PFSK-1 (cell line): ENCODE results near the gene CARD9.
A peak's percentile ranks its signal among the peaks of the same experiment; 100 is the strongest.

Experiments used
- FOXP2 ChIP-seq: optimal IDR thresholded peaks from 2 replicates; pipeline ENCODE3; 2011; ENCODE audit warnings: borderline replicate concordance, control low read depth, inconsistent platforms; ENCODE audit not compliant: insufficient read depth; ENCODE audit errors: extremely low read length, extremely low read depth
- POLR2AphosphoS5 ChIP-seq: IDR thresholded peaks from 2 replicates; pipeline ENCODE4 v1.6.1; 2012; ENCODE audit warnings: low read depth, mild to moderate bottlenecking, control low read depth, low read length, moderate library complexity
- SIN3A ChIP-seq: IDR thresholded peaks from 2 replicates; pipeline ENCODE4 v1.6.1; 2012; ENCODE audit warnings: mild to moderate bottlenecking, low read length, moderate library complexity, borderline replicate concordance; ENCODE audit not compliant: insufficient read depth
- TAF1 ChIP-seq: IDR thresholded peaks from 2 replicates; pipeline ENCODE4 v1.6.1; 2012; ENCODE audit warnings: low read length, control low read depth, borderline replicate concordance; ENCODE audit not compliant: insufficient read depth
- TF ChIP-seq, protein P1 (sequence below), 2 experiments: IDR thresholded peaks; 2 replicates each; pipeline versions ENCODE4 v1.6.1 to v1.8.0; 2011 to 2012; ENCODE audit warnings: low read depth in 2 of 2, low read length in 2 of 2, control low read depth in 1 of 2, inconsistent platforms in 1 of 2, mild to moderate bottlenecking in 1 of 2, moderate library complexity in 1 of 2; ENCODE audit not compliant: insufficient read depth in 1 of 2

CARD9 gene

GRCh38 chr9:136401173-136401922 lies 27.9 kb upstream of the CARD9 start:
- TF ChIP-seq POLR2AphosphoS5 = peak; percentile 9; the same call in 1 of the 2 replicates
- TF ChIP-seq FOXP2 = no peak

DNA sequence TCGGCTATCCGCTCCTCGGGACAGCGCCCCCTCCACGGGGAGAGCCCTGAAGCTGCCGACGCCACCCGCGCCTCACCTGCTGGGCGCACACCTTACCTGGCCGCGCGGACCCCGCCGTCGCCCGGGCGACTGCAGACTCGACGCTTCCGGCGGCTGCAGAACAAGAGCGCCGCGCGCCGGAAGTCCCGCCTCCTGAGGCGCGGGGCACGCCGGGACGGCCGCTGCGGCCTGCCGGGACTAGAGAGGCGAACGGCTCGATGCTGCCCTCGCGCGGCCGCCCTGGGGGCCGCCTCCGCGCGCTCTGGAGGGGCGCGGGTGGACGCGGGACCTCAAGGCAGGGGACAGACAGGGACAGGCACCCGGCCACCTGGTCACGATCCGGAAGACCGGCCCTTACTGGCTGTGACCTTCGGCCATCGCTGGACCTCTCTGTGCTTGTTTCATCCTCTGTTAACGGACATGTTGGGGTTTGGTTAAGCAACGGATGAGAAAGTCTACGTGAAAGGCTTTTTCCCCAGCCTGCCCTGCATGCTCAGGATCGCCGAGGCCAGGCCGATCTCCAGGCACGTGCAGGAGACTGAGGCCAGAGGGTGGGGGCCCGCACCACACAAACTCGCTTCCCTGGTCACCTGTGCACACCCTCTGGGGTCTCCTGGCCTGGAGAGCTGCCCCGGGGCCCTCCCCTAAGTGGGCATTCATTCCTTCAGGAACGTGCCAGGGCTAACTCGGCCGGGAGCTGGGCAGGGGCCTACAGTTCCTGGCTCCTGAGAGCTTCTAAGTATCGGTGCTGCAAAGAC lies 26.8 kb upstream of the CARD9 start, which contains the start of gene SNAPC4:
Gene SNAPC4 (minus strand): TSS at position 133 of the 797 bp plus-strand sequence. CDS start 1,742 bp downstream, outside the sequence.
- TF ChIP-seq, protein P1, sequence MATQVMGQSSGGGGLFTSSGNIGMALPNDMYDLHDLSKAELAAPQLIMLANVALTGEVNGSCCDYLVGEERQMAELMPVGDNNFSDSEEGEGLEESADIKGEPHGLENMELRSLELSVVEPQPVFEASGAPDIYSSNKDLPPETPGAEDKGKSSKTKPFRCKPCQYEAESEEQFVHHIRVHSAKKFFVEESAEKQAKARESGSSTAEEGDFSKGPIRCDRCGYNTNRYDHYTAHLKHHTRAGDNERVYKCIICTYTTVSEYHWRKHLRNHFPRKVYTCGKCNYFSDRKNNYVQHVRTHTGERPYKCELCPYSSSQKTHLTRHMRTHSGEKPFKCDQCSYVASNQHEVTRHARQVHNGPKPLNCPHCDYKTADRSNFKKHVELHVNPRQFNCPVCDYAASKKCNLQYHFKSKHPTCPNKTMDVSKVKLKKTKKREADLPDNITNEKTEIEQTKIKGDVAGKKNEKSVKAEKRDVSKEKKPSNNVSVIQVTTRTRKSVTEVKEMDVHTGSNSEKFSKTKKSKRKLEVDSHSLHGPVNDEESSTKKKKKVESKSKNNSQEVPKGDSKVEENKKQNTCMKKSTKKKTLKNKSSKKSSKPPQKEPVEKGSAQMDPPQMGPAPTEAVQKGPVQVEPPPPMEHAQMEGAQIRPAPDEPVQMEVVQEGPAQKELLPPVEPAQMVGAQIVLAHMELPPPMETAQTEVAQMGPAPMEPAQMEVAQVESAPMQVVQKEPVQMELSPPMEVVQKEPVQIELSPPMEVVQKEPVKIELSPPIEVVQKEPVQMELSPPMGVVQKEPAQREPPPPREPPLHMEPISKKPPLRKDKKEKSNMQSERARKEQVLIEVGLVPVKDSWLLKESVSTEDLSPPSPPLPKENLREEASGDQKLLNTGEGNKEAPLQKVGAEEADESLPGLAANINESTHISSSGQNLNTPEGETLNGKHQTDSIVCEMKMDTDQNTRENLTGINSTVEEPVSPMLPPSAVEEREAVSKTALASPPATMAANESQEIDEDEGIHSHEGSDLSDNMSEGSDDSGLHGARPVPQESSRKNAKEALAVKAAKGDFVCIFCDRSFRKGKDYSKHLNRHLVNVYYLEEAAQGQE (IDR thresholded peaks at IDR 0.05; ENCODE audit: insufficient read depth in 1 of 2, low read depth in 2 of 2, low read length in 2 of 2) = 0 out of 4 replicates have a peak, but pooled peaks of 1 of the 2 experiments have one; percentile 23
- TF ChIP-seq FOXP2 (no peak), TAF1 (peak; percentile 88; the same call in 1 of the 2 replicates), SIN3A (no peak), POLR2AphosphoS5 (peak; percentile 61)

GRCh38 chr9:136399176-136400037 lies 25.9 kb upstream of the CARD9 start:
- no peak for TF ChIP-seq SIN3A
- TF ChIP-seq, protein P1 (IDR thresholded peaks at IDR 0.05; ENCODE audit: insufficient read depth in 1 of 2, low read depth in 2 of 2, low read length in 2 of 2) = no peak
- no peak for TF ChIP-seq POLR2AphosphoS5
- no peak for TF ChIP-seq FOXP2
- no peak for TF ChIP-seq TAF1

DNA sequence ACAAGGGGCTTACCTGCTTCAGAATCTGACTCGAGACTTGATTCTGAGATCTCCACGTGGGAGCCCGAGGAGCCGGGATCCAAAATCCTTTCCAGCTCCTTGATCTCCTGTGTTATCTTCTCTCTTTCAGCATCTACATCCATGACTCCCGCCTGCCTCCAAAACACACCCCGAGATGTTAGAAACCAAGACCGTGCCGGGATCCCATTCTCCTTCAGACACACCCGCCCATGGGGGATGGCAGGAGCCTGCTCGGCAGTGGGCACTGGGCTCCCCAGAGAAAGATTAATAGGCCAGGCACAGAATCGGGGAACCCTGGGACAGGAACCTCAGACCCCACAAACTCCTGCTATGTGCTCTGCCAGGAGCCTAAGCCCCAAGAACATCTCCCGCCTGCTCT lies 24.8 kb upstream of the CARD9 start:
- no peak for TF ChIP-seq SIN3A
- TF ChIP-seq FOXP2 = no peak

GRCh38 chr9:136397643-136398042 lies 24.2 kb upstream of the CARD9 start:
- no peak for TF ChIP-seq POLR2AphosphoS5
- TF ChIP-seq SIN3A = no peak

DNA sequence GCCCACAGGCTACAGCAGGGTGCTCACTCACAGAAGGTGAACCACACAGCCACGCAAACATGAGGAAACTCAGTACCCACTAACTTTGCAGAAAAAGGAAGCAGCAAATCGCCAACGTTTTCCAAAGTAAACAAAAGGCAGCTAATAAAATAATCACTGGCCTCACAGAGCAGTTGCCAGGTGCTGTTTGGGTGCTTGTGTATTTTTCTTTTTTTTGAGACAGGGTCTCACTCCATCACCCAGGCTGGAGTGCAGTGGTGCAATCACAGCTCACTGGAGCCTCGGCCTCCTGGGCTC lies 22.7 kb upstream of the CARD9 start:
- TF ChIP-seq, protein P1 (IDR thresholded peaks at IDR 0.05; ENCODE audit: insufficient read depth in 1 of 2, low read depth in 2 of 2, low read length in 2 of 2) = no peak
- TF ChIP-seq FOXP2 (no peak), SIN3A (no peak), TAF1 (no peak), POLR2AphosphoS5 (no peak)
